IPS-18c (cell line): ENCODE data around the gene ZBTB4.

ENCODE experiments used
- H3K4me3 ChIP-seq: 2 replicates; pipeline ENCODE4 v1.7.0; 2013; ENCODE audit warnings: low read depth, mild to moderate bottlenecking, low read length, moderate library complexity; ENCODE audit not compliant: insufficient read depth
- H3K9me3 ChIP-seq: one replicate; pipeline ENCODE4 v1.6.1; 2013; ENCODE audit warnings: mild to moderate bottlenecking, low read length, moderate library complexity; ENCODE audit not compliant: control insufficient read depth, insufficient read depth

The ZBTB4 gene

GRCh38 chr17:7418472-7419152, 60.8 kb downstream of the ZBTB4 start:
- Histone ChIP-seq H3K9me3 (no peaks in the 10 kb centered on the region), H3K4me3 (no peak overlapping the region; the same call in 1 of the 2 replicates)

- Histone ChIP-seq H3K4me3 (no peak overlapping the region), H3K9me3 (no peaks in the 10 kb centered on the region)
Observed at GRCh38 chr17:7417056-7417655, 62.3 kb downstream of the ZBTB4 start.

GRCh38 chr17:7416323-7416722, 63.1 kb downstream of the ZBTB4 start:
- Histone ChIP-seq H3K9me3 (no peaks in the 10 kb centered on the region), H3K4me3 (no peak overlapping the region)

GRCh38 chr17:7415784-7416183, 63.6 kb downstream of the ZBTB4 start:
- Histone ChIP-seq H3K9me3 (no peaks in the 10 kb centered on the region), H3K4me3 (no peak overlapping the region)

- Histone ChIP-seq H3K4me3 (no peak overlapping the region), H3K9me3 (no peaks in the 10 kb centered on the region)
Observed at GRCh38 chr17:7414837-7415236, 64.6 kb downstream of the ZBTB4 start.

- Histone ChIP-seq H3K9me3 (no peaks in the 10 kb centered on the region), H3K4me3 (no peak overlapping the region)
Observed at GRCh38 chr17:7413346-7413985, 66.0 kb downstream of the ZBTB4 start.

GRCh38 chr17:7411427-7411750, 68.0 kb downstream of the ZBTB4 start:
- H3K9me3 ChIP-seq = no peaks in the 10 kb centered on the region
- no peak overlapping the region for H3K4me3 ChIP-seq

GRCh38 chr17:7410634-7411426, 68.6 kb downstream of the ZBTB4 start:
- no peak overlapping the region for H3K4me3 ChIP-seq
- H3K9me3 ChIP-seq = no peaks in the 10 kb centered on the region

GRCh38 chr17:7409716-7410115, 69.7 kb downstream of the ZBTB4 start:
- Histone ChIP-seq H3K4me3 (no peak overlapping the region), H3K9me3 (no peaks in the 10 kb centered on the region)
